Suprapubic skin (tissue), 4 donors: ENCODE results near the gene INTS6. TPM values are rescaled to one million over a fixed set of nuclear protein-coding genes. Genes with fewer than 3 reads are reported as not detected.

Source experiments
- DNase-seq, 2 donors: peaks; one replicate each; pipeline ENCODE4 v3.0.0-alpha.2; 2019; ENCODE audit warnings: low spot score in 2 of 2
- H3K27ac ChIP-seq: fragments of 200-600 bp; sonication (generic); one replicate; pipeline ENCODE4 v1.5.1; 2019
- H3K27me3 ChIP-seq: fragments of 200-600 bp; sonication (generic); one replicate; pipeline ENCODE4 v1.5.1; 2019
- H3K36me3 ChIP-seq: fragments of 200-600 bp; sonication (generic); one replicate; pipeline ENCODE4 v1.5.1; 2019
- H3K4me1 ChIP-seq: fragments of 200-600 bp; sonication (generic); one replicate; pipeline ENCODE4 v1.5.1; 2019
- H3K4me3 ChIP-seq: fragments of 200-600 bp; sonication (generic); one replicate; pipeline ENCODE4 v1.5.1; 2019; ENCODE audit warnings: mild to moderate bottlenecking
- H3K9me3 ChIP-seq: fragments of 200-600 bp; sonication (generic); one replicate; pipeline ENCODE4 v1.5.1; 2019
- EP300 ChIP-seq: sonication (generic); formaldehyde crosslinking; IDR thresholded peaks from one replicate; pipeline ENCODE4 v1.6.1; 2017; ENCODE audit warnings: antibody characterized with exemption
- POLR2A ChIP-seq, 2 donors: fragments of 450-650 bp; IDR thresholded peaks; one replicate each; pipeline ENCODE4 v1.6.1; 2017; ENCODE audit warnings: antibody characterized with exemption in 2 of 2, mild to moderate bottlenecking in 2 of 2, moderate library complexity in 2 of 2
- POLR2AphosphoS5 ChIP-seq, 3 donors: sonication (generic); formaldehyde crosslinking; IDR thresholded peaks; one replicate each; pipeline ENCODE4 v1.6.1; 2017; ENCODE audit warnings: antibody characterized with exemption in 3 of 3
- WGBS: methylation state at CpG from one replicate; pipeline ENCODE4 v1.1.5; 2018; 5-methylcytosine and 5-hydroxymethylcytosine counted together
- total RNA-seq, 4 donors: library from RNA; depleted of rRNA; stranded (reverse); fragments of >200 nt; gene quantifications; one replicate each; pipeline ENCODE4 v1.1.0, GENCODE V29; 2016
- TF ChIP-seq, protein P1 (sequence below), 2 donors: fragments of 200-600 bp in 1 of 2; fragments of 450-650 bp in 1 of 2; sonication (generic) in 1 of 2; IDR thresholded peaks; one replicate each; pipeline ENCODE4 v1.5.1; 2016 to 2019; ENCODE audit warnings: antibody characterized with exemption in 2 of 2, mild to moderate bottlenecking in 1 of 2, moderate library complexity in 1 of 2

INTS6 gene
- total RNA-seq, 4 donors from 2014 or later: 30.7 to 48.5 (median 41.5) TPM

DNA sequence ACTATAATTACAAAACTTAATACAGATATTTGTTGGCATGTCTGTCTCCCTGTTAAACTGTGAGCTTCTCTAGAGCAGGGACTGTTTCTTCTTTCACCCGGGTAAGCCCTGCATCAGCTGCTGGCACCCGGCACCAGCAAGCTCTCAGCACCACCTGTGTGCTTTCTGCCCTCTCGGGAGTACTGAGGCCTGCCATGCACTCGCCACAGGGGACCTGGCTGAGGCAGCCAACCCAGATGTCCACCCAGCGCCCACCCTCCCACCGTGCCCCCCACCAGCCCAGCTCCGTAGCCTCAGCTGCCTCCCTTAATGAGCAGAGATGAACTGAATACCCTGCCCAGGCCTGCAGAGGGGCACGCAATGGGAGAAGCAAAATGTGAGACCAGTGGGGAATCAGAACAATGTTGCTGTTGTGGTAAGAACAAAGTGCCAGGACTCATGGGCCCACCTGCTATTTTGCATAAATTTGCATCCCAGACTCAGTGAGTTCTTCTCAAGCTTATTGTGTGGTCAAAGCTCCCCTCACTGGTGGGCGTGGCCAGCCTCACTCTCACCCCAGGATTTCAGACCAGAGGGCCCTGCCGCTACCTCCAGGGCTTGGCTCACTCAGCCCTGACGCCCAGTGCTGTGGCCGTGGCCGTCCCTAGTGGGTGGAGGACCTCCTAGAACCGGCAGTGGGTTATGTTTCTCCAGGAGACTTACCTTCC is 128.0 kb downstream of the INTS6 start:
- DNase-seq: no peak
- TF ChIP-seq POLR2AphosphoS5 (IDR thresholded peaks at IDR 0.05) (no peak), POLR2A (IDR thresholded peaks at IDR 0.05) (no peak), EP300 (no peak)
- TF ChIP-seq, protein P1, sequence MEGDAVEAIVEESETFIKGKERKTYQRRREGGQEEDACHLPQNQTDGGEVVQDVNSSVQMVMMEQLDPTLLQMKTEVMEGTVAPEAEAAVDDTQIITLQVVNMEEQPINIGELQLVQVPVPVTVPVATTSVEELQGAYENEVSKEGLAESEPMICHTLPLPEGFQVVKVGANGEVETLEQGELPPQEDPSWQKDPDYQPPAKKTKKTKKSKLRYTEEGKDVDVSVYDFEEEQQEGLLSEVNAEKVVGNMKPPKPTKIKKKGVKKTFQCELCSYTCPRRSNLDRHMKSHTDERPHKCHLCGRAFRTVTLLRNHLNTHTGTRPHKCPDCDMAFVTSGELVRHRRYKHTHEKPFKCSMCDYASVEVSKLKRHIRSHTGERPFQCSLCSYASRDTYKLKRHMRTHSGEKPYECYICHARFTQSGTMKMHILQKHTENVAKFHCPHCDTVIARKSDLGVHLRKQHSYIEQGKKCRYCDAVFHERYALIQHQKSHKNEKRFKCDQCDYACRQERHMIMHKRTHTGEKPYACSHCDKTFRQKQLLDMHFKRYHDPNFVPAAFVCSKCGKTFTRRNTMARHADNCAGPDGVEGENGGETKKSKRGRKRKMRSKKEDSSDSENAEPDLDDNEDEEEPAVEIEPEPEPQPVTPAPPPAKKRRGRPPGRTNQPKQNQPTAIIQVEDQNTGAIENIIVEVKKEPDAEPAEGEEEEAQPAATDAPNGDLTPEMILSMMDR (IDR thresholded peaks at IDR 0.05): no peak
- H3K27me3 ChIP-seq: no peaks in the 10 kb centered on the region
- WGBS: 82% methylated on average over 12 of the region's 14 CpGs
- no peaks in the 10 kb centered on the region for H3K4me1 ChIP-seq
- no peak overlapping the region for H3K4me3 ChIP-seq
- H3K27ac ChIP-seq: no peak overlapping the region
- H3K36me3 ChIP-seq: no peaks in the 10 kb centered on the region
- H3K9me3 ChIP-seq: no peaks in the 10 kb centered on the region

DNA sequence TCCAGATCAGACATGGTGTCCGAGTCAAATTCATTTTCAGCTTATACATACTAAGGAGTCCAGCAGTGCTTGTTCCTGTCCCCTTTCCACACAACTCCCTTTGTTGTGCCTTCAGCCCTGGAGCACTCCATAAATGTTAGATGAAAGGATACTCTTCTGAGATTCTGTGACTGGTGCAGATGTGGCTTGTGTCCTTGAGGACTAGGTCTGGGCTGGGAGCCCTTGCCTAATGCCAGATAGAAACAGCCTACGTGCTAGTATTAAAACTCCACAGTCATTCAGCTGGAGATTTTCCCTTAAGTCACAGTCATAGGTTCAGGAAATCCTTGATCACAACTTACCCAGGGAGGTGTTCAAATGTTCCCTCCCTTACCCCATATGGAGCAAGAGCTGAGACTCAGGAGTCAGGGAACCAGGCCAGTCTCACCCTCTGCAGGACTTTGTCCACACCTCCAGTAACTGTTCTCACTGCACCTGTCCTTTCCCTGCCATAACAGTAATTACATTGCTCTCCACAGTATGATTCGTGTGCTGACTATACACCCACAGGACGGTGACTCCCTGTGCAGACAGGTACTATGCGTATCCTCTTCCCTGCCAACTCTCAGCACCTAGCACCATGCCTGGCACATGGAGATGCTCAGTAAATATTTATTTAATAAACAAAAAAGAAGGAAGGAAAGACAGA is 128.9 kb downstream of the INTS6 start:
- Histone ChIP-seq H3K27me3 (no peaks in the 10 kb centered on the region), H3K4me1 (no peaks in the 10 kb centered on the region), H3K4me3 (no peak overlapping the region), H3K9me3 (no peaks in the 10 kb centered on the region), H3K36me3 (no peaks in the 10 kb centered on the region), H3K27ac (no peak overlapping the region)
- no peak for DNase-seq
- WGBS: 76% methylated on average over 5 of the region's 5 CpGs
- TF ChIP-seq EP300: no peak
- no peak for TF ChIP-seq POLR2A (IDR thresholded peaks at IDR 0.05)
- no peak for TF ChIP-seq POLR2AphosphoS5 (IDR thresholded peaks at IDR 0.05)
- TF ChIP-seq, protein P1 (IDR thresholded peaks at IDR 0.05): no peak

DNA sequence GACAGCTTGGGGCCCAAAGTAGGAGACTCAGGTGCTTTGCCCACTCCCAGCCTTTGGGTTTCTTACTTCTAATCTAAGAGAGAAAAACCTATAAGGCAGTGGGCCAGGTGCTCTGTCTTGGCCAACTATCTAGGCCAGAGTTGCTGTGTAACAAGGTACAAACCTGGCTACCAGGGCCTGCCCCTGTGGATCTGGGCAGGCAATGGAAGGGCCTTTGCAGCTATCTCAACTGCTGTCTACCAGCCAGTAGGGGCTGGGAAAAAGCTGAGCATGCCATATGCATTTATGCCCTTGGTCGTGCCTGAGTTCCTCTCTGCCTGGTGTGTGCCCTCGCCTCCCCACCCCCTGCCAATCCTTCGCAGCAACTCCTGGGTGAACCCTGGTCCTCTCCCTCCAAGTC is 130.0 kb downstream of the INTS6 start:
- DNase-seq: peak in 1 of 2 donors; percentile 10
- no peaks in the 10 kb centered on the region for H3K9me3 ChIP-seq
- H3K4me3 ChIP-seq: no peak overlapping the region
- no peaks in the 10 kb centered on the region for H3K4me1 ChIP-seq
- TF ChIP-seq EP300 (no peak), POLR2A (IDR thresholded peaks at IDR 0.05) (no peak), POLR2AphosphoS5 (IDR thresholded peaks at IDR 0.05) (no peak)
- TF ChIP-seq, protein P1 (IDR thresholded peaks at IDR 0.05): no peak
- no peak overlapping the region for H3K27ac ChIP-seq
- 65% methylated on average over 3 of the region's 3 CpGs for whole genome bisulfite sequencing
- H3K27me3 ChIP-seq: no peaks in the 10 kb centered on the region
- H3K36me3 ChIP-seq: no peaks in the 10 kb centered on the region

DNA sequence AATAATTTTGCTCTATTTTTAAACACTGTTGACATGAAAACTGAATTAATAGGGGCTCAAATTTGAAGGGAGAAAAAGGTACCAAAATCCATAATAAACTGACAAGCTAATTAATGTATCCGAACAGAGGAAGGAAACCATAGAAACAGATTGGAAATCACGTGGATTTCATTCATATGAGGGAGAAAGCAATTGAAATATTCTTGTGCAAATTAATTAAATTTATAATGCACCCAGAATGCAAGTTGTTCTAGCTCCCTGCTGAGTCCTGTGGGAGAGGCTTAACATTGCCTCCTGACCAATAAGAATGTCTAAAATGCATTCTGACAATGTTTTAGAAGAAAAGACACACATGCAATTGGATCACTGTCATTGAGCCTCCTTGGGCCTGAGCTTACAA is 131.0 kb downstream of the INTS6 start:
- Histone ChIP-seq H3K4me3 (no peak overlapping the region), H3K9me3 (no peaks in the 10 kb centered on the region), H3K4me1 (no peaks in the 10 kb centered on the region), H3K27me3 (no peaks in the 10 kb centered on the region), H3K36me3 (no peaks in the 10 kb centered on the region), H3K27ac (no peak overlapping the region)
- TF ChIP-seq POLR2A (IDR thresholded peaks at IDR 0.05) (no peak), EP300 (no peak), POLR2AphosphoS5 (IDR thresholded peaks at IDR 0.05) (no peak)
- TF ChIP-seq, protein P1 (IDR thresholded peaks at IDR 0.05): no peak
- 67% methylated on average over 2 of the region's 2 CpGs for WGBS
- no peak for DNase-seq

DNA sequence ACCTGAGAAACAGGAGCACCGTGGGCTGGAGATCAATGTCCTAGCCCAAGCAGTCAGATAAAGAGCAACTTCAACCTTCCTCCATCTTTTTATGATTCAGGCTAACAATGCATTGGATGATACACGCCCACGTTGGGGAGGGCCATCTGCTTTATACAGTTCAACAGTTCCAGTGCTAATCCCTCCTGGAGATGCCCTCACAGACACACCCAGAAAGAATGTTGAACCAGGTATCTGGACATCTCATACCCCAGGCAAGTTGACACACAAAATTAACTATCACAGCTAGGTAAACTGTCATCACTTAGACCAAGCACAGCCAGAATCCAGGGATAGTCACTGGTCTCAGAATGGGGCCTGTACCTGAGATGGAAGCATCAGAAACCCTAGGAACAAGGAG is 134.0 kb downstream of the INTS6 start:
- DNase-seq: no peak
- H3K9me3 ChIP-seq: no peaks in the 10 kb centered on the region
- H3K27me3 ChIP-seq: no peaks in the 10 kb centered on the region
- no peak overlapping the region for H3K27ac ChIP-seq
- no peaks in the 10 kb centered on the region for H3K4me1 ChIP-seq
- TF ChIP-seq POLR2AphosphoS5 (IDR thresholded peaks at IDR 0.05) (no peak), EP300 (no peak), POLR2A (IDR thresholded peaks at IDR 0.05) (no peak)
- TF ChIP-seq, protein P1 (IDR thresholded peaks at IDR 0.05): no peak
- 80% methylated on average over 3 of the region's 3 CpGs for WGBS
- no peak overlapping the region for H3K4me3 ChIP-seq
- no peaks in the 10 kb centered on the region for H3K36me3 ChIP-seq
